SK-N-SH treated with all-trans-retinoic acid at 6 μM for 48 hours (cell line): ENCODE data around the gene RTP5.
"Not testable (repeated sequence)": the region's sequence is repeated elsewhere in the genome, so short reads cannot be mapped to it uniquely, and the experiment has no call there.

Experiments used
- ARNTL ChIP-seq: fragments of 450-650 bp; formaldehyde crosslinking; IDR thresholded peaks from 2 replicates; pipeline ENCODE4 v1.5.0; 2020; ENCODE audit warnings: low read depth, mild to moderate bottlenecking, moderate library complexity, borderline replicate concordance
- CREB5 ChIP-seq: fragments of 250-450 bp; sonication (Bioruptor Pico); IDR thresholded peaks from 2 replicates; pipeline ENCODE4 v1.5.1; 2020; ENCODE audit warnings: low read depth, mild to moderate bottlenecking, moderate library complexity
- OSR1 ChIP-seq: fragments of 250-450 bp; sonication (Bioruptor Pico); IDR thresholded peaks from 2 replicates; pipeline ENCODE4 v1.8.0; 2022; ENCODE audit warnings: moderate library complexity, mild to moderate bottlenecking, inconsistent platforms
- PATZ1 ChIP-seq: fragments of 250-450 bp; sonication (Bioruptor Pico); IDR thresholded peaks from 2 replicates; pipeline ENCODE4 v1.8.0; 2020; ENCODE audit warnings: mild to moderate bottlenecking, moderate library complexity, borderline replicate concordance
- POU6F1 ChIP-seq: fragments of 250-450 bp; sonication (Bioruptor Pico); IDR thresholded peaks from 2 replicates; pipeline ENCODE4 v1.8.0; 2021; ENCODE audit warnings: low read depth, mild to moderate bottlenecking, moderate library complexity, borderline replicate concordance
- RARB ChIP-seq: fragments of 250-450 bp; sonication (Bioruptor Pico); IDR thresholded peaks from 2 replicates; pipeline ENCODE4 v1.8.0; 2021; ENCODE audit warnings: mild to moderate bottlenecking, moderate library complexity
- TSHZ2 ChIP-seq: fragments of 250-450 bp; sonication (Bioruptor Pico); IDR thresholded peaks from 2 replicates; pipeline ENCODE4 v1.5.0; 2020; ENCODE audit warnings: mild to moderate bottlenecking, moderate library complexity
- ZFP3 ChIP-seq: fragments of 250-450 bp; sonication (Bioruptor Pico); IDR thresholded peaks from 2 replicates; pipeline ENCODE4 v1.5.0; 2020; ENCODE audit warnings: mild to moderate bottlenecking, moderate library complexity
- ZNF565 ChIP-seq: fragments of 450-650 bp; formaldehyde crosslinking; conservative IDR thresholded peaks from 2 replicates; pipeline ENCODE4 v1.5.0; 2020; ENCODE audit warnings: low read depth, mild to moderate bottlenecking, moderate library complexity

GRCh38 chr2:241819947-241820624 is 49.4 kb upstream of the RTP5 start:
- not testable (repeated sequence) for TF ChIP-seq TSHZ2; CREB5 (CRISPR knock-in tag); PATZ1; RARB (CRISPR knock-in tag); POU6F1 (CRISPR knock-in tag); ZFP3 (CRISPR knock-in tag); ZNF565 (CRISPR knock-in tag); OSR1 (CRISPR knock-in tag); ARNTL (CRISPR knock-in tag)
